Measurements from ENCODE around the gene UPK1B.

DNA sequence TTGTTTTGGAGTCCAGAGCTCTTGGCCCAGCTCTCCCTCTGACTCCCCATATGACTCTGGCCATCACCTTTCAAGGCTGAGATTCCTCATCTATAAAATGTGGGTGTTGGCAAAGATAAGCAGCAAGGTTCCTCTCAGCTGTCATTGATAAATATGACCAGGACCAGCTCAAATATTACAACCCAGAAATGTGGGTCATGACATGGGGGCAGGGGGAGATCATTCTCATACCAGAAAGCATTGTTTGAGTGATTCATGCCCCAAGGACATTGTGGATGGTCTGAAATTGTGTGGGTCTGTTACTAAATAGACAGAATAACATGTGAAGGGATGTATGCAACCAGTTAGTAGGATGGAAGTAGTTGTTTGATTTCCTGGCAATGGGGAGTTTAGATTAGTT, 13.9 kb downstream of the UPK1B start:
- TF ChIP-seq SP1 (IDR thresholded peaks at IDR 0.05) (no peak), BHLHE40 (IDR thresholded peaks at IDR 0.05; ENCODE audit: borderline replicate concordance) (no peak), ELF4 (IDR thresholded peaks at IDR 0.05) (no peak), L3MBTL2 (conservative IDR thresholded peaks at IDR 0.05) (no peak), FOXM1 (IDR thresholded peaks at IDR 0.05; ENCODE audit: borderline replicate concordance) (no peak), TARDBP (IDR thresholded peaks at IDR 0.05) (no peak), ARNT (IDR thresholded peaks at IDR 0.05) (no peak), ZNF384 (IDR thresholded peaks at IDR 0.05) (no peak), CTBP1 (IDR thresholded peaks at IDR 0.05; ENCODE audit: borderline replicate concordance) (no peak), SUZ12 (IDR thresholded peaks at IDR 0.05) (no peak), FOXA1 (IDR thresholded peaks at IDR 0.05) (no peak), FOXK2 (IDR thresholded peaks at IDR 0.05) (no peak)
- TF ChIP-seq, protein P1, sequence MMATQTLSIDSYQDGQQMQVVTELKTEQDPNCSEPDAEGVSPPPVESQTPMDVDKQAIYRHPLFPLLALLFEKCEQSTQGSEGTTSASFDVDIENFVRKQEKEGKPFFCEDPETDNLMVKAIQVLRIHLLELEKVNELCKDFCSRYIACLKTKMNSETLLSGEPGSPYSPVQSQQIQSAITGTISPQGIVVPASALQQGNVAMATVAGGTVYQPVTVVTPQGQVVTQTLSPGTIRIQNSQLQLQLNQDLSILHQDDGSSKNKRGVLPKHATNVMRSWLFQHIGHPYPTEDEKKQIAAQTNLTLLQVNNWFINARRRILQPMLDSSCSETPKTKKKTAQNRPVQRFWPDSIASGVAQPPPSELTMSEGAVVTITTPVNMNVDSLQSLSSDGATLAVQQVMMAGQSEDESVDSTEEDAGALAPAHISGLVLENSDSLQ (IDR thresholded peaks at IDR 0.05) = no peak
